Head of caudate nucleus (tissue), 42 donors: Measurements from ENCODE around the gene ARMCX1.
"Not testable (repeated sequence)": the region's sequence is repeated elsewhere in the genome, so short reads cannot be mapped to it uniquely, and the experiment has no call there.

Source experiments
- DNase-seq, 42 donors: peaks; one replicate each; pipeline versions ENCODE4 v3.0.0 to v3.0.0-alpha.2; 2020 to 2021; ENCODE audit warnings: mixed read lengths in 7 of 42
- intact Hi-C: fragments of 100-400 bp; cut with DNase I; formaldehyde crosslinking; loops from one replicate; pipeline ENCODE4 v1.15.0; 2022

Gene ARMCX1

DNA sequence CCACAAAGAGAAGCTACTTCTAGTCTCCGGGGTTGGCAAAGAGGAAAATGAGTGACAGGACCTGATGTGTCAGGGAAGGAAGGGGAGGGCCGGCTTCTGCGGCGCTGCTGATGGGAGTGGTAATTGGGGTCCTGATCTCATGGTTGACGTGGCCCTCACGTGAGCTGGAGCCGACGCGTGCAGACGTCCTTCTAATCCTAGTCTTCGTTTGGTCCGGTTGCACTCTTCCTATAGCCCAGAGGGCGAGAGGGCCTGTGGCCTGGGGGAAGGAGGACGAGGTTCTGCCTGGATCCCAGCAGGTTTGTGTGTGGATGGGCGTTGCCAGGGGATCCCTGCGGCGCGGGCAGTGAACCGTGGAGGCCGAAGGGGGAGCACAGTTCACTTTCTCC, at the start of gene ARMCX1:
Gene ARMCX1, plus strand, starts transcription at position 186 of the 389 bp plus-strand sequence. CDS start 2,384 bp downstream, outside the sequence.
- DNase-seq: peak; percentile 60 to 90 (median 76)
- intact Hi-C loops: loop anchor here (10.0 kb wide), 1 partner anchor 136 kb away; no protein-coding TSS in a partner anchor

GRCh38 chrX:101502929-101503328, 47.4 kb upstream of the ARMCX1 start:
- intact Hi-C loops, DNase-seq: not testable (repeated sequence)

DNA sequence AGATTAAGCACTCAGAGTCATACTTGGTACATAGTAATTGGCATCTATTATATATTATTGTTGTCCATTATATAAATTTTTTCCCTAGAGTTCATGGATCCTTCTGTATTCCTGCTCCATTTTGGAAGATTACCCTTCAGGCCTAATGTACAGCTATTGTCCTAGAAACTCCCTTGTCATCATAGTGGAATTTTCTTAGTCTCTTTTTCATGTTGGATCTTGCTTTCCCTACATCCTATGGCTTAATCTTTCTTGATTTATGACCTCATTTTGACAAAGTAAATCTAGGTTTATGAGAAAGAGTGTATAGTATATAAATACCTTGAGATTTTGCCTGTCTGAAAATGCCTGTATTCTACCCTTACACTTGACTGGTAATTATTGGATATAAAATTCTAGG, 43.0 kb upstream of the ARMCX1 start:
- intact Hi-C loops: no loop called here
- DNase-seq: no peak

DNA sequence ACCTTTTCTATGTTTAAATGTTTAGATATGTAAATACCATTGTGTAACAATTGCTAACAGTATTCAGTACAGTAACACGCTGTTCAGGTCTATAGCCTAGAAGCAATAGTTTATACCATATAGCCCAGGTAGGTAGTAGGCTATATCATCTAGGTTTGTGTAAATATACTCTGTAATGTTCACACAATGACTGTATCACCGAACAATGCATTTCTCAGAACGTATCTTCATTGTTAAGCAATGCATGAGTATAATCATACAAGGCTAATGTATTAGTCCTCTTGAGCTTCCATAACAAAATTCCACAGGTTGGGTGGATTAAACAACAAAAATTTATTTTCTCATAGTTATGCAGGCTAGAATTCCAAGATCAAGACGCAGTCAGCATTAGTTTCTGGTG, 42.4 kb upstream of the ARMCX1 start:
- intact Hi-C loops: no loop called here

DNA sequence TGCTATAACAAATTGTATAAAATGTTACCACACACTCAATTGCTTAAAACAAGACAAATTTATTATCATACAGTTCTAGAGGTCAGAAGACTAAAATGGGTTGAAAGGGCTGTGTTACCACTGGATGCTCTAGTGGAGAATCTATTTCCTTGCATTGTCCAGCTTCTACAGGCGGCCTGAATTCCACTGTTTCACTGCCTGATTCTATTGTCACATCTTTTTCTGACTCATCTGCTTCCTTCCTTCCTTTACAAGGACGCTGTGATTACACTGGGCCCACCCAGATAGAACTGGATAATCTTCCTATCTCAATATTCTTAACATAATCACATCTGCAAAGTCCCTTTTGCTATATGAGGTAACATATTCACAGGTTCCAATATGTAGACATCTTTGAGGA, 19.4 kb upstream of the ARMCX1 start:
- no peak for DNase-seq
- intact Hi-C loops: no loop called here

More for the DNA sequence above, 42.4 kb upstream of the ARMCX1 start:
- DNase-seq: no peak

- intact Hi-C loops: no loop called here
- no peak for DNase-seq
Measured at GRCh38 chrX:101539116-101539515, 11.2 kb upstream of the ARMCX1 start.

DNA sequence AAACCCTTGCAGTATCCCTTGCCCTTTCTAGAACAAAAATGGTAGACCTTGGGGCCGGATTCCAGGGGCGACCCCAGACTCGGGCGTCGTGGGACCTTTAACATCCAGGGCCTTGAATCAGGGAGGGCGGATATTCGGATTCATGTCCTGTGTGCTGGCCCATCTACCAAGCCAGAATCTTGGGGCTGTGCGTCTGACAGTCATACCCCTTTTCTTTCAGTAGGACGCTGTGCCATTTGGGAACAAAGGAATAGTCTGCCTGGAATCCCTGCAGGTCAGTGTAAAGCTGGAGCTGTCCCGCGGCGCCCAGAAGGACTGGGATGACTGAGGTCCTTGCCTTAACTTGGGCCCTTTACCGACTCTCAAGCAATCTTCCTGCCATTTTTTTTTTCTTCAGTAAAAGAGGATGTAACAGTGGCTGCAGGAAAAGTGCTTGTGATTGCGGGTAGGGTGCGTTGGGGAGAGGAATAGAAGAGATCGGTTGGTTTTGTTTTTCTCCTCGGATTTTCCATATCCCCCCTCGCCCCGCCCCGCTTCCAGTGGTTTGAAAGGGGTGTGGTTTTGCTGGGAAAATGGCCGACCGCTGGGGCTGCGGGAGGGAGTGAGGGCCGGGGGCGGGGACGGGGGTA, 518 bp downstream of the ARMCX1 start:
- DNase-seq: peak in 41 of 42 donors; percentile 27 to 81 (median 64)
- intact Hi-C loops: loop anchor here (10.0 kb wide), 1 partner anchor 136 kb away; no protein-coding TSS in a partner anchor

- intact Hi-C loops: loop anchor here (10.0 kb wide), 1 partner anchor 137 kb away; no protein-coding TSS in a partner anchor
- DNase-seq: peak in 1 of 42 donors; percentile 7
Measured at GRCh38 chrX:101551380-101551767, 1.0 kb downstream of the ARMCX1 start.

DNA sequence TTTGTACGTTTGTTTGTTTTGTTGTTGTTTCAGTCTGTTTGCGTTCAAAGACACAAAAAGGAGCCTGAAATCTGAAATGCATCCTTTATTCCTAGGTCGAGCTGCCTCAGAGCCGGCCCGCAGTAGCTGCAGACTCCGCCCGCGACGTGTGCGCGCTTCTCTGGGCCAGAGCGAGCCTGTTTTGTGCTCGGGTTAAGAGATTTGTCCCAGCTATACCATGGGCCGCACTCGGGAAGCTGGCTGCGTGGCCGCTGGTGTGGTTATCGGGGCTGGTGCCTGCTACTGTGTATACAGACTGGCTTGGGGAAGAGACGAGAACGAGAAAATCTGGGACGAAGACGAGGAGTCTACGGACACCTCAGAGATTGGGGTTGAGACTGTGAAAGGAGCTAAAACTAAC, 2.4 kb downstream of the ARMCX1 start:
- intact Hi-C loops: loop anchor here (10.0 kb wide), 1 partner anchor 138 kb away; no protein-coding TSS in a partner anchor
- DNase-seq: no peak

DNA sequence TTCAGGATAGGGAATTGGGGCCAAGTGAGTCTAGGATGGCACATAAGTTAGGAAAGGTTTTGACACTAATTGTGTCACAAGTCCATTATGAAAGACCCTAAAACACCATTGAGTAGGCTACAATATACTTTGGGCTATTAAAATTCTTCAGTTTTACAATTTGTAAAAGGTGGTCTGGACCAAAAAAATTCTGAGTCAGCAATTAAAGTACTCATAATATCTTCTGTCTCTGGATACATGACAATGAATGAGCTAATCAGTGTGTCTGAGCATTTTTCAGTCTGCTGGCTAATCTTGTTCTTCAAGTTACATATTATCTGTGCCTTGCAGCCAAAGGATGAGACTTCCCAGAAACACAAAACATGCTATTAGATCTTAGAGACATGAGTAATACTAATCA, 14.3 kb downstream of the ARMCX1 start:
- intact Hi-C loops: no loop called here
- DNase-seq: no peak

DNA sequence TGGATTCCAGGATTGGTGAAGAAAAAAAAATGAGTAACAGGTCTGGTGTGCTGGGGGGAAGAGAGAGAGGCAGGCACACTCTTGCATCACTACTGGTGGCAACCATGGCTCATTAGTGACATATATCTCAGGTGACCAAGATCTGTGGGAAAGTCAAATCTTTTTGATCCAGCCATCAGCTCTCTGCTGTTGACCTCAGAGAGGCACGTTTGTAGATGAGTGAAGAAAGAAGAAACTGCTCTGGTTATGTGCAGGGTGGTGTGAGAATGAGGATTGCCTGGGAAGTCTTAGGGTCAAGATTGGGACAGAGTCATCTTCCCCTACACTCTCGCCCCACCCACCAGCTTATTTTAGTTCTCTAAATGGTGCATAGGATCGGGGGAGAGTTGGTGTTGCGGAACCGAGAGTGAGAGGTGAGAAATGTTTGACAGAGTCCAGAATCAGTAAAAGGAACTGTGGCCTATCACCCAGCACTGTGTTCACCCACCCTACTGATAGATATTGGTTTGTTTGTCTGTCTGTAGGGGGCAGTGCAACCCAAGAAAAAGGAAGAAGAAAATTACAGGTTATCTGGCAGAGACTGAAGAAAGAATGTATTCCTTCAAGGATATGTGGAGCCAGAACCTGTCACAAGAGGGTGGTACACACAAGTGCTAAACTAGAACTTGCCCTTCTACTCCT, 45.5 kb downstream of the ARMCX1 start:
- peak in 22 of 42 donors; percentile 3 to 73 (median 40) for DNase-seq
- intact Hi-C loops: loop anchor here (10.0 kb wide), 1 partner anchor 209 kb away; no protein-coding TSS in a partner anchor

GRCh38 chrX:101599592-101599991, 49.2 kb downstream of the ARMCX1 start:
- intact Hi-C loops: loop anchor here (10.0 kb wide), 1 partner anchor 205 kb away; no protein-coding TSS in a partner anchor
- DNase-seq: not testable (repeated sequence)

DNA sequence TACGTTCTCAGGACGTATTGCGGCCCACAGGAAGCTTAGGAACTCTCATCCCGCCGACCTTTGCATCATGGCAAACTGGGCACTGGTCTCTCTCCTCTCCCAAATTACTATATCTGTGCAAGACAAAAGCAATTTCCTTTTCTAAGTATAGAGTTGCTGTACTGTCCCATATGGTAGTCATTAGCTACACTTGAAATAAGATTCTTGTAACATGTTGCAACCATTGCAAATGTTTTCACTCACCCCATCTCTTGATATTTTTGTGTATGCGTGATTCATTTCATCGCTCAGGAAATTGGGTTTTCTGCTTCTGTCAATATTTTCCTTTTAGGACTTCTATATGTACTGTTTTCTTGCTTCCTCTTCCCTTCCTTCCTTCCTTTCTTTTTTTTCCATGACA, 51.7 kb downstream of the ARMCX1 start:
- intact Hi-C loops: no loop called here

More for the DNA sequence above, 51.7 kb downstream of the ARMCX1 start:
- DNase-seq: no peak
